Natural killer cell (primary cell): Measurements from ENCODE around the gene RMP24.

ENCODE experiments used
- ATAC-seq, 3 donors: fragments of 150-1000 bp in 2 of 3; fragments of 200-7000 bp in 1 of 3; cut with Tn5 transposase; 1 replicate in 1 of 3; 2 replicates in 2 of 3; pipeline ENCODE4 v1.10.0; 2021; ENCODE audit warnings: mild to moderate bottlenecking in 2 of 3, moderate library complexity in 2 of 3
- DNase-seq, 2 donors: peaks; one replicate each; pipeline versions ENCODE4 v3.0.0 to v3.0.0-alpha.2; 2013 to 2021; ENCODE audit warnings: mixed read lengths in 1 of 2
- H3K27ac ChIP-seq: one replicate; pipeline ENCODE4 v1.5.1; 2013; ENCODE audit warnings: mild to moderate bottlenecking, low read length
- H3K27me3 ChIP-seq: one replicate; pipeline ENCODE4 v1.6.1; 2013; ENCODE audit warnings: low read length; ENCODE audit not compliant: control insufficient read depth, insufficient read depth
- H3K36me3 ChIP-seq: one replicate; pipeline ENCODE4 v1.6.1; 2013; ENCODE audit warnings: low read length; ENCODE audit not compliant: control insufficient read depth, insufficient read depth
- H3K4me1 ChIP-seq: one replicate; pipeline ENCODE4 v1.6.1; 2013; ENCODE audit warnings: low read length; ENCODE audit not compliant: control insufficient read depth, insufficient read depth
- H3K4me3 ChIP-seq: one replicate; pipeline ENCODE4 v1.5.1; 2013; ENCODE audit warnings: low read length
- H3K9me3 ChIP-seq: one replicate; pipeline ENCODE4 v1.6.1; 2013; ENCODE audit warnings: low read length; ENCODE audit not compliant: control insufficient read depth, insufficient read depth
- H3K27ac Mint-ChIP-seq, 2 donors: one replicate each; pipeline ENCODE4 v1.8.0; 2022; ENCODE audit warnings: mild to moderate bottlenecking in 2 of 2, mixed read lengths in 2 of 2, moderate library complexity in 1 of 2
- H3K27me3 Mint-ChIP-seq, 2 donors: one replicate each; pipeline ENCODE4 v1.8.0; 2022; ENCODE audit warnings: low read depth in 2 of 2, mixed read lengths in 2 of 2
- H3K36me3 Mint-ChIP-seq: one replicate; pipeline ENCODE4 v1.8.0; 2022; ENCODE audit warnings: mixed read lengths
- H3K4me1 Mint-ChIP-seq, 2 donors: one replicate each; pipeline ENCODE4 v1.8.0; 2022; ENCODE audit warnings: mixed read lengths in 2 of 2
- H3K4me3 Mint-ChIP-seq: one replicate; pipeline ENCODE4 v1.8.0; 2022; ENCODE audit warnings: mild to moderate bottlenecking, moderate library complexity, mixed read lengths
- H3K9me3 Mint-ChIP-seq, 2 donors: one replicate each; pipeline ENCODE4 v1.8.0; 2022; ENCODE audit warnings: mixed read lengths in 2 of 2
- WGBS: methylation state at CpG from one replicate; pipeline ENCODE4 v1.1.7; 2013; ENCODE audit warnings: missing lambda C conversion rate; ENCODE audit not compliant: insufficient coverage; 5-methylcytosine and 5-hydroxymethylcytosine counted together
- intact Hi-C: fragments of 100-400 bp; cut with micrococcal nuclease; formaldehyde crosslinking; loops from one replicate; pipeline ENCODE4 v1.14.2; 2022
- TF ChIP-seq, protein P1 (sequence below): fragments of 200-600 bp; IDR thresholded peaks from one replicate; pipeline ENCODE4 v1.8.0; 2022; ENCODE audit warnings: antibody characterized with exemption

RMP24 gene

DNA sequence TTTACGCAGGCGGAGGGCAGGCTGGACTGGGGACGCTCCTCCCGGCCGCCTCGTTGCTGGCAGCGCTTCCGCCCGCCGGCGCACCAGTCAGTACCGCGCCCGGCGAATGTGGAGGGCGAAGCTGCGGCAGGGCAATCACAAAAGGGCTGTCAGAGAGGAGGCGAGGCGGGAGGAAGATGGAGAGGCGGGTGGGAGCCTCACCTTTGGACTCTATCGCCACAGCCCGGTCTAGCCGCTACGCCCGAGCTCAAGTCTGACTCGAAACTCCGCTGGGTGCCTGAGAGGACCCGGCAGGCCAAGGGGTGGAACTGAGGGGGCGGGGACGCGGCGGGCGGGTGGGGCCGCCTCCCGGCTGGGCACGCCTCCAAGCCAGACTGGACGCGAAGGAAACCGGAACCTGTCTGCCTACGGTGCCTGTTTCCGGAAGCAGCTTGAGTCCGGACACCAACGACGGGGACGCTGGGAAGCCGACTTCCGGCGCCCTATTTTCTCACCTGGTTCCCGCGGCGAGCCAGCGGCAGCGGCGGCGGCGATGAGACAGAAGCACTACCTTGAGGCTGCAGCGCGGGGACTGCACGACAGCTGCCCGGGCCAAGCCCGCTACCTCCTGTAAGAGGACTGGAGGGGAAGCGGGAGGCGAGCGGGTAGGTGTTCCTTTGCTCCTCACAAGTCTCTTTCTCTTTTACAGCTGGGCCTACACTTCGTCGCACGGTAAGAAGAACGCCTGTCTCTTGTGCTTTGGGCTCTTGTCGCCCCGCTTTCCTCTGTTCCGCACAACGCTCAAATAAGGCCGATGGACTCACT lies at the start of gene RMP24:
Gene RMP24, plus strand, starts transcription at position 483 of the 804 bp plus-strand sequence.
- under 1% methylated on average over 73 of the region's 73 CpGs for WGBS
- H3K4me3 ChIP-seq: peak within 1 kb of the TSS; percentile 85
- TF ChIP-seq, protein P1, sequence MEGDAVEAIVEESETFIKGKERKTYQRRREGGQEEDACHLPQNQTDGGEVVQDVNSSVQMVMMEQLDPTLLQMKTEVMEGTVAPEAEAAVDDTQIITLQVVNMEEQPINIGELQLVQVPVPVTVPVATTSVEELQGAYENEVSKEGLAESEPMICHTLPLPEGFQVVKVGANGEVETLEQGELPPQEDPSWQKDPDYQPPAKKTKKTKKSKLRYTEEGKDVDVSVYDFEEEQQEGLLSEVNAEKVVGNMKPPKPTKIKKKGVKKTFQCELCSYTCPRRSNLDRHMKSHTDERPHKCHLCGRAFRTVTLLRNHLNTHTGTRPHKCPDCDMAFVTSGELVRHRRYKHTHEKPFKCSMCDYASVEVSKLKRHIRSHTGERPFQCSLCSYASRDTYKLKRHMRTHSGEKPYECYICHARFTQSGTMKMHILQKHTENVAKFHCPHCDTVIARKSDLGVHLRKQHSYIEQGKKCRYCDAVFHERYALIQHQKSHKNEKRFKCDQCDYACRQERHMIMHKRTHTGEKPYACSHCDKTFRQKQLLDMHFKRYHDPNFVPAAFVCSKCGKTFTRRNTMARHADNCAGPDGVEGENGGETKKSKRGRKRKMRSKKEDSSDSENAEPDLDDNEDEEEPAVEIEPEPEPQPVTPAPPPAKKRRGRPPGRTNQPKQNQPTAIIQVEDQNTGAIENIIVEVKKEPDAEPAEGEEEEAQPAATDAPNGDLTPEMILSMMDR: no peak
- ATAC-seq: peak; percentile 90 to 95 (median 91)
- peak within 1 kb of the TSS; percentile 83 for H3K27ac ChIP-seq
- H3K9me3 ChIP-seq: no peaks in the 10 kb centered on the region
- H3K36me3 ChIP-seq: peaks cover 21% of the 10 kb centered on the region
- no peaks in the 10 kb centered on the region for H3K9me3 Mint-ChIP-seq
- DNase-seq: peak; percentile 88 to 97
- peak within 1 kb of the TSS; percentile 89 to 92 for H3K27ac Mint-ChIP-seq
- H3K27me3 Mint-ChIP-seq: no peaks in the 10 kb centered on the region
- peaks cover 44 to 46% of the 10 kb centered on the region in 2 donors for H3K4me1 Mint-ChIP-seq
- H3K4me3 Mint-ChIP-seq: peak within 1 kb of the TSS; percentile 93
- H3K36me3 Mint-ChIP-seq: no peaks in the 10 kb centered on the region
- intact Hi-C loops: loop anchor here (1.0 to 5.0 kb wide), 4 partner anchors 95 to 855 kb away; partner anchors contain the start of genes INO80C, KIAA1328, RPRD1A and TPGS2
- H3K27me3 ChIP-seq: no peaks in the 10 kb centered on the region
- H3K4me1 ChIP-seq: peaks cover 26% of the 10 kb centered on the region

GRCh38 chr18:35923939-35924684 lies 48.4 kb upstream of the RMP24 start:
- no peaks in the 10 kb centered on the region for H3K27me3 ChIP-seq
- Mint-ChIP-seq H3K4me1 (no peaks in the 10 kb centered on the region), H3K27ac (no peak overlapping the region), H3K4me3 (no peak overlapping the region), H3K9me3 (no peaks in the 10 kb centered on the region), H3K36me3 (no peaks in the 10 kb centered on the region), H3K27me3 (peaks cover 9 to 26% of the 10 kb centered on the region in 2 donors)
- no peak overlapping the region for H3K4me3 ChIP-seq
- no peaks in the 10 kb centered on the region for H3K36me3 ChIP-seq
- no peaks in the 10 kb centered on the region for H3K4me1 ChIP-seq
- DNase-seq (no peak), ATAC-seq (no peak)
- TF ChIP-seq, protein P1: no peak
- intact Hi-C loops: no loop called here
- WGBS: 58% methylated on average over 4 of the region's 4 CpGs
- no peaks in the 10 kb centered on the region for H3K9me3 ChIP-seq
- H3K27ac ChIP-seq: no peak overlapping the region

GRCh38 chr18:35926884-35927283 lies 45.6 kb upstream of the RMP24 start:
- Histone ChIP-seq H3K36me3 (no peaks in the 10 kb centered on the region), H3K27ac (no peak overlapping the region), H3K27me3 (no peaks in the 10 kb centered on the region), H3K4me1 (no peaks in the 10 kb centered on the region), H3K9me3 (no peaks in the 10 kb centered on the region), H3K4me3 (no peak overlapping the region)
- ATAC-seq (no peak), DNase-seq (no peak)
- TF ChIP-seq, protein P1: no peak
- Mint-ChIP-seq H3K4me1 (no peaks in the 10 kb centered on the region), H3K9me3 (peaks cover 0 to 2% of the 10 kb centered on the region in 2 donors), H3K4me3 (no peak overlapping the region), H3K36me3 (no peaks in the 10 kb centered on the region), H3K27me3 (peaks cover 9 to 26% of the 10 kb centered on the region in 2 donors), H3K27ac (no peak overlapping the region)
- intact Hi-C loops: no loop called here
- 92% methylated on average over 9 of the region's 11 CpGs for WGBS
